Muscle of leg (tissue), 11 donors: ENCODE results near the gene DNAAF9. TPM values are rescaled to one million over a fixed set of nuclear protein-coding genes. Genes with fewer than 3 reads are reported as not detected.
"Not testable (repeated sequence)": the region's sequence is repeated elsewhere in the genome, so short reads cannot be mapped to it uniquely, and the experiment has no call there.

ENCODE experiments used
- DNase-seq: peaks from one replicate; pipeline ENCODE4 v3.0.0; 2013
- H3K27ac ChIP-seq: one replicate; pipeline ENCODE4 v1.5.1; 2013; ENCODE audit warnings: mild to moderate bottlenecking, low read length, control low read depth
- H3K27me3 ChIP-seq: one replicate; pipeline ENCODE4 v1.6.1; 2013; ENCODE audit warnings: low read length; ENCODE audit not compliant: control insufficient read depth, insufficient read depth
- H3K36me3 ChIP-seq: one replicate; pipeline ENCODE4 v1.6.1; 2013; ENCODE audit warnings: low read length; ENCODE audit not compliant: control insufficient read depth, insufficient read depth
- H3K4me1 ChIP-seq: one replicate; pipeline ENCODE4 v1.6.1; 2013; ENCODE audit warnings: low read length; ENCODE audit not compliant: control insufficient read depth, insufficient read depth
- H3K4me3 ChIP-seq: one replicate; pipeline ENCODE4 v1.5.1; 2013; ENCODE audit warnings: low read length, control low read depth
- H3K9me3 ChIP-seq: replicated peaks from 2 replicates; pipeline ENCODE4 v1.6.1; 2013; ENCODE audit warnings: low read depth, low read length; ENCODE audit not compliant: control insufficient read depth
- WGBS: methylation state at CpG from one replicate; pipeline ENCODE4 v1.1.5; 2013; ENCODE audit warnings: missing lambda C conversion rate; ENCODE audit not compliant: insufficient coverage; 5-methylcytosine and 5-hydroxymethylcytosine counted together
- polyA plus RNA-seq, 8 donors: library from polyadenylated mRNA; unstranded; fragments of 120-200 nt; gene quantifications; one replicate each; pipeline versions ENCODE4 v1.2.1 to v1.2.3, GENCODE V29; 2013; ENCODE audit warnings: inconsistent platforms in 1 of 8, low replicate concordance in 1 of 8; ENCODE audit not compliant: insufficient read length in 8 of 8, insufficient read depth in 1 of 8
- total RNA-seq: library from RNA; stranded (reverse); fragments of 120-200 nt; gene quantifications from one replicate; pipeline ENCODE4 v1.2.4, GENCODE V29; 2013

DNAAF9 gene
- total and polyA plus RNA-seq, 9 donors: 12.4 to 16.6 (median 14.4) TPM

GRCh38 chr20:3434232-3434631 is 26.8 kb upstream of the DNAAF9 start:
- Histone ChIP-seq H3K36me3 (no peaks in the 10 kb centered on the region), H3K27ac (no peak overlapping the region), H3K4me3 (no peak overlapping the region), H3K9me3 (no peaks in the 10 kb centered on the region), H3K4me1 (no peaks in the 10 kb centered on the region), H3K27me3 (no peaks in the 10 kb centered on the region)
- DNase-seq: no peak
- WGBS: 100% methylated on average over 1 of the region's 6 CpGs

- H3K36me3 ChIP-seq: no peaks in the 10 kb centered on the region
- DNase-seq: no peak
- H3K4me1 ChIP-seq: no peaks in the 10 kb centered on the region
- no peaks in the 10 kb centered on the region for H3K27me3 ChIP-seq
- no peak overlapping the region for H3K27ac ChIP-seq
- H3K4me3 ChIP-seq: no peak overlapping the region
- no CpG with 5 or more reads among the region's 3 CpGs for WGBS
- no peaks in the 10 kb centered on the region for H3K9me3 ChIP-seq
Measured at GRCh38 chr20:3433744-3434143, 26.3 kb upstream of the DNAAF9 start.

- 55% methylated on average over 2 of the region's 3 CpGs for WGBS
- H3K27ac ChIP-seq: no peak overlapping the region
- no peak for DNase-seq
- no peak overlapping the region for H3K4me3 ChIP-seq
- H3K36me3 ChIP-seq: no peaks in the 10 kb centered on the region
- H3K9me3 ChIP-seq: no peaks in the 10 kb centered on the region
- H3K27me3 ChIP-seq: no peaks in the 10 kb centered on the region
- no peaks in the 10 kb centered on the region for H3K4me1 ChIP-seq
Measured at GRCh38 chr20:3432844-3433243, 25.4 kb upstream of the DNAAF9 start.

DNA sequence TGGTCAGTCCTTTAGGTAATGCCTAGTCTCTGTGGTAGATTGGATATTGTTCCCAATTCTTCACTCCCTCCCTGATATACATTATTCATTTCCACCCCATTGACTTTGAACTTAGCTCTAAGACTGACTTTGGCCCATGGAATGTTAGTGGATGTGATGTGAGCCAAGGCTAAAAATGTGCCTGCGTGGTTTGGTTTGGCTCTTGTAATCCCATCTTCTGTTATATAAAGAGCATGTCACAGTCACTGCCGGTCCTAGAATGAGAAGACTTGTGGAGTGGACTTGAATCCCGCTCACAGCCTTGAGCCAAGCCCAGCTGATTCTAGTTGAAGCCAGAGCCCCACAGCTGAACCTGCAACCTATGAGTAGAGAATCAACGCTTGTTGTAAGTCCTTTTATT is 23.6 kb upstream of the DNAAF9 start:
- Histone ChIP-seq H3K4me1 (no peaks in the 10 kb centered on the region), H3K27me3 (no peaks in the 10 kb centered on the region), H3K9me3 (no peaks in the 10 kb centered on the region), H3K27ac (no peak overlapping the region), H3K36me3 (no peaks in the 10 kb centered on the region), H3K4me3 (no peak overlapping the region)
- 83% methylated on average over 3 of the region's 4 CpGs for WGBS
- no peak for DNase-seq

DNA sequence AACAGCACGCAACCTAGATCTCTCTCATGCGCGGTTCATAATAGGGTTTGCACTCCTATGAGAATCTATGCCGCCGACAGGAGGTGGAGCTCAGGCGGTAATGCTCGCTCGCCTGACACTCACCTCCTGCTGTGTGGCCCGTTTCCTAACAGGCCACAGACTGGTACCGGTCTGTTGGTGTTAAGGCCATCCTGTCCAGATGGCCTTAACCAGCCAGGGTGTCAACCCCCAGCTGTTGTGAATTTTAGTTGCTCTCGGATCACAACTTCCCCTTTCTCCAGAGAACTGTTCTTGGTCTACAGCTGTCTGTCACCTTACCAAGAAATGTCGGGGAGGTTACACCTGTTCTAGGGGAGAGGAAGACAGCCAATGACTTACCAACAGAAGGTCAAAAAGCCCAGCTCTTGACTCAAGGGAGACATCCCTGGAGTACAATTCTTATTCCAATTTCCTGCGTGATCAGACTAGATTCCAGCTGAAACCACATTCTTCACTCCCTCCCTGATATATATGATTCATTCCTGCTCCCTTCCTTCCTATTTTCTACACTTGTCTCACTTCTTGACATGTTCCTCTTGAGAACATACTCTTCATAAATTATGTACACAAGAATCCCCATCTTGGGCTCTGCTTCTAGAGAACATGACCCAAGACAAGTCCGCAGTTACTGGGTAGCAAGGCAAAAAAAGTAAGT is 23.1 kb upstream of the DNAAF9 start:
- H3K36me3 ChIP-seq: no peaks in the 10 kb centered on the region
- H3K27ac ChIP-seq: peak overlapping the region; percentile 20
- H3K9me3 ChIP-seq: no peaks in the 10 kb centered on the region
- H3K4me1 ChIP-seq: no peaks in the 10 kb centered on the region
- H3K4me3 ChIP-seq: no peak overlapping the region
- WGBS: 49% methylated on average over 11 of the region's 14 CpGs
- H3K27me3 ChIP-seq: no peaks in the 10 kb centered on the region
- peak; percentile 35 for DNase-seq

DNA sequence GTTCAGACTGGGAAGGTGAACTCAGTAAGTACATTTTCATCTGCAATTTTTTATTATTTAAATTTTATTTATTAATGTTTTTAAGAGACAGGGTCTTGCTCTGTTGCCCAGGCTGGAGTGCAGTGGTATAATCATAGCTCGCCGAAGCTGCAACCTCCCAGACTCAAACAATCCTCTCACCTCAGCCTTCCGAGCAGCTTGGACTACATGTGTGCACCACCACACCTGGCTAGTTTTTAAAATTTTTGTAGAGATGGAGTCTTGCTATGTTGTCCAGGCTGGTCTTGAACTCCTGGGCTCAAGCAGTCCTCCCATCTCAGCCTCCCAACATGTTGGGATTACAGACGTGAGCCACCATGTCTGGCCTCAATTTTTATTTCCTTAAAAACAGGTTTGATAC is 19.3 kb upstream of the DNAAF9 start:
- not testable (repeated sequence) for H3K27ac ChIP-seq, H3K27me3 ChIP-seq, H3K4me1 ChIP-seq, H3K36me3 ChIP-seq, H3K4me3 ChIP-seq, DNase-seq, H3K9me3 ChIP-seq
- WGBS: no CpG with 5 or more reads among the region's 4 CpGs

GRCh38 chr20:3423126-3423525 is 15.7 kb upstream of the DNAAF9 start:
- Histone ChIP-seq H3K27me3 (no peaks in the 10 kb centered on the region), H3K9me3 (no peaks in the 10 kb centered on the region), H3K36me3 (no peaks in the 10 kb centered on the region), H3K4me1 (no peaks in the 10 kb centered on the region), H3K27ac (no peak overlapping the region), H3K4me3 (no peak overlapping the region)
- WGBS: 64% methylated on average over 2 of the region's 5 CpGs
- DNase-seq: no peak

- H3K36me3 ChIP-seq: no peaks in the 10 kb centered on the region
- H3K27ac ChIP-seq: no peak overlapping the region
- DNase-seq: no peak
- no peak overlapping the region for H3K4me3 ChIP-seq
- whole genome bisulfite sequencing: 83% methylated on average over 4 of the region's 6 CpGs
- no peaks in the 10 kb centered on the region for H3K9me3 ChIP-seq
- no peaks in the 10 kb centered on the region for H3K27me3 ChIP-seq
- H3K4me1 ChIP-seq: no peaks in the 10 kb centered on the region
Measured at GRCh38 chr20:3421985-3422384, 14.5 kb upstream of the DNAAF9 start.

DNA sequence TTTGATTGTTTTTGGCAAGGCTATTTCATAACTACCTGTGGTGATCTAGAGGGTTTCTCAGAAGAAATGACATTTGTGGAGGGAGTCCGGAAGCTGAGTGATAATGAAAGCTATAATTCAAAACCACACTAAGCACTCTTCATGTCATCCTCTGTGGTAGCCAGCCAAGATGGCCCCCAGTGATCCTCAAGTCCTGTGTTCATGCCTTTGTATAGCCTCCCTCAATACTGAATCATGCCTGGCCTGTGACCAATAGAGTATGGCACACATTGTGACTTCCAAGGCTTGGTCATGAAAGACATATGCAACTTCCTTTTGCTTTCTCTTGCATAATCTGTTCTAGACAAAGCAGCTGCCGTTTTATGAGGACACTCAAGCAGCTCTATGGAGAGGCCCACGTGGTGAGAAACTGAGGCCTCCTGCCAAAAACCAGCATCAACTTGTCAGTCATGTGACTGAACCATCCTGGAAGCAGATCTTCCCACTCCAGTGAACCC is 12.8 kb upstream of the DNAAF9 start:
- H3K27ac ChIP-seq: no peak overlapping the region
- 27% methylated on average over 2 of the region's 3 CpGs for WGBS
- no peaks in the 10 kb centered on the region for H3K36me3 ChIP-seq
- H3K9me3 ChIP-seq: no peaks in the 10 kb centered on the region
- no peaks in the 10 kb centered on the region for H3K27me3 ChIP-seq
- no peaks in the 10 kb centered on the region for H3K4me1 ChIP-seq
- DNase-seq: peak; percentile 43
- H3K4me3 ChIP-seq: no peak overlapping the region

DNA sequence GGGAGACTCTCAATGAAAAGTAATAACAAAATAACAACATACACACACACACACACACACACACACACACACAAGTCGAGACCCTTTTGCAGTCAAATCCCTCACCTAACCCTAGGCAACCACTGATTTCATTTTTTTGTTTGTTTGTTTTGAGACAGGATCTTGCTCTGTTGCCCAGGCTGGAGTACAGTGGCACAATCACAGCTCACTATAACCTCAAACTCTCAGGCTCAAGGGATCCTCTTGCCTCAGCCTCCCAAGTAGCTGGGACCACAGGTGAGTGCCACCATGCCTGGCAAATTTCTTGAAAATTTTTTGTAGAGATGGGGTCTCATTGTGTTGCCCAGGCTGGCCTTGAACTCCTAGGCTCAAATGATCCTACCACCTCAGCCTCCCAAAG is 10.7 kb upstream of the DNAAF9 start:
- not testable (repeated sequence) for H3K4me3 ChIP-seq, H3K9me3 ChIP-seq, DNase-seq, H3K27me3 ChIP-seq, H3K4me1 ChIP-seq, H3K27ac ChIP-seq, H3K36me3 ChIP-seq
- no CpG with 5 or more reads among the region's 1 CpG for WGBS

GRCh38 chr20:3414122-3414521 is 6.7 kb upstream of the DNAAF9 start:
- Histone ChIP-seq H3K9me3 (no peaks in the 10 kb centered on the region), H3K27ac (no peak overlapping the region), H3K4me3 (no peak overlapping the region), H3K36me3 (no peaks in the 10 kb centered on the region), H3K27me3 (peaks cover 3% of the 10 kb centered on the region), H3K4me1 (no peaks in the 10 kb centered on the region)
- no peak for DNase-seq
- no CpG with 5 or more reads among the region's 2 CpGs for WGBS
